Neutrophil (primary cell): ENCODE measurements around the gene ADAMTSL4.

ENCODE experiments used
- H3K27ac ChIP-seq: fragments of 200-600 bp; sonication (generic); 2 replicates; pipeline ENCODE4 v1.5.1; 2016; ENCODE audit warnings: mild to moderate bottlenecking, moderate library complexity
- H3K27me3 ChIP-seq: fragments of 200-600 bp; sonication (generic); 2 replicates; pipeline ENCODE4 v1.6.0; 2016; ENCODE audit warnings: mild to moderate bottlenecking
- H3K36me3 ChIP-seq: fragments of 200-600 bp; sonication (generic); 2 replicates; pipeline ENCODE4 v1.5.1; 2017
- H3K4me1 ChIP-seq, 2 experiments: fragments of 200-600 bp in 1 of 2; sonication (generic) in 1 of 2; 1 replicate in 1 of 2; 2 replicates in 1 of 2; pipeline versions ENCODE4 v1.5.1 to v1.6.1; 2013 to 2016; ENCODE audit warnings: low read depth in 1 of 2, low read length in 1 of 2, mild to moderate bottlenecking in 1 of 2, moderate library complexity in 1 of 2; ENCODE audit not compliant: control insufficient read depth in 1 of 2, insufficient read depth in 1 of 2
- H3K4me3 ChIP-seq, 2 experiments: fragments of 200-600 bp in 1 of 2; sonication (generic) in 1 of 2; 1 replicate in 1 of 2; 2 replicates in 1 of 2; pipeline ENCODE4 v1.5.1; 2013 to 2016; ENCODE audit warnings: low read depth in 1 of 2, low read length in 1 of 2, mild to moderate bottlenecking in 1 of 2, moderate library complexity in 1 of 2
- H3K9me3 ChIP-seq: fragments of 200-600 bp; sonication (generic); 2 replicates; pipeline ENCODE4 v1.5.1; 2016
- CTCF ChIP-seq: fragments of 200-600 bp; sonication (generic); IDR thresholded peaks from 2 replicates; pipeline ENCODE4 v1.5.1; 2016; ENCODE audit warnings: antibody characterized with exemption

Gene ADAMTSL4

GRCh38 chr1:150575518-150576366, 26.5 kb downstream of the ADAMTSL4 start:
- peaks cover 58 to 62% of the 10 kb centered on the region in 2 experiments for H3K4me1 ChIP-seq
- no peak for TF ChIP-seq CTCF
- H3K36me3 ChIP-seq = peaks cover 85% of the 10 kb centered on the region
- H3K4me3 ChIP-seq = peak overlapping the region; percentile 80 to 97
- no peaks in the 10 kb centered on the region for H3K9me3 ChIP-seq
- no peaks in the 10 kb centered on the region for H3K27me3 ChIP-seq
- H3K27ac ChIP-seq = peak overlapping the region; percentile 100

- peaks cover 79% of the 10 kb centered on the region for H3K36me3 ChIP-seq
- H3K27ac ChIP-seq = peak overlapping the region; percentile 100
- peak overlapping the region; percentile 80 to 97 for H3K4me3 ChIP-seq
- no peaks in the 10 kb centered on the region for H3K9me3 ChIP-seq
- H3K27me3 ChIP-seq = no peaks in the 10 kb centered on the region
- peaks cover 57 to 61% of the 10 kb centered on the region in 2 experiments for H3K4me1 ChIP-seq
- TF ChIP-seq CTCF = no peak
Observed at GRCh38 chr1:150576367-150576711, 27.1 kb downstream of the ADAMTSL4 start.

DNA sequence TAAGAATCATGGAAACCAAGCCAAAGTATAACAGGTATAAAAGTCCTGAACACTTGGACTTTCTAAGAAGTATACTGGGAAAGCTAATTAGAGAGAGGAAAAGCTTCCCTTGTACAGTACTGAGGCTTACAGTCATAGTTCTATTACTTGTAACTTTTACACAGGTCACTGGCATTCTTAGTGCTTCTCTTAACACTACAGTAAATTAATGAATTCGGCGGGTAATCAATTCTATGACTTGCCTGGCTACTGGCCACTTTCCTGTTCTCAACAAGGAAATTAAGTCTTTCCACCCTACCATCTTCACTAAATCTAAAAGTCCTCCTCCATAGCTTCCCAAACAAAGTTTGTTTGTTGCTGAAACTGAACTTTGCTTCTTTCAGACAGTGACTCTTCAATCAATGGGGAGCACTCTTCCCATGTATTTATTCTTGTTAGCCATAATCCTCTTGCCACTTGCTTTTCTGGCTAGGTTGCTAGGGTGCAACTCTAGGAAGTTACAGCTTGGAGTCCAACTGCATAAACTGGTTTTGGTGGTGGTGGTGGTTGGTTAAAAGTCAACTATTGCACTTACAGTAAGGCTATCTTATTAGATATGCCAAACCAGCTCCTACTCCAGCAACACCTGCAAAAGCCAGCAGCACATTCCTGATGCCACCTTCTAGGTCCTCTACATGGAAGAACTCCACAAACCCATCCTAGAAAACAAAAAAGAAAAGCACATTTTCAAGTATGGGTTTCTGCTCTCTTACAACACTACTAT, 27.8 kb downstream of the ADAMTSL4 start:
- peak overlapping the region; percentile 100 for H3K27ac ChIP-seq
- peaks cover 72% of the 10 kb centered on the region for H3K36me3 ChIP-seq
- peaks cover 55 to 59% of the 10 kb centered on the region in 2 experiments for H3K4me1 ChIP-seq
- H3K27me3 ChIP-seq = no peaks in the 10 kb centered on the region
- H3K4me3 ChIP-seq = peak overlapping the region; percentile 80 to 97
- no peaks in the 10 kb centered on the region for H3K9me3 ChIP-seq
- TF ChIP-seq CTCF = no peak

DNA sequence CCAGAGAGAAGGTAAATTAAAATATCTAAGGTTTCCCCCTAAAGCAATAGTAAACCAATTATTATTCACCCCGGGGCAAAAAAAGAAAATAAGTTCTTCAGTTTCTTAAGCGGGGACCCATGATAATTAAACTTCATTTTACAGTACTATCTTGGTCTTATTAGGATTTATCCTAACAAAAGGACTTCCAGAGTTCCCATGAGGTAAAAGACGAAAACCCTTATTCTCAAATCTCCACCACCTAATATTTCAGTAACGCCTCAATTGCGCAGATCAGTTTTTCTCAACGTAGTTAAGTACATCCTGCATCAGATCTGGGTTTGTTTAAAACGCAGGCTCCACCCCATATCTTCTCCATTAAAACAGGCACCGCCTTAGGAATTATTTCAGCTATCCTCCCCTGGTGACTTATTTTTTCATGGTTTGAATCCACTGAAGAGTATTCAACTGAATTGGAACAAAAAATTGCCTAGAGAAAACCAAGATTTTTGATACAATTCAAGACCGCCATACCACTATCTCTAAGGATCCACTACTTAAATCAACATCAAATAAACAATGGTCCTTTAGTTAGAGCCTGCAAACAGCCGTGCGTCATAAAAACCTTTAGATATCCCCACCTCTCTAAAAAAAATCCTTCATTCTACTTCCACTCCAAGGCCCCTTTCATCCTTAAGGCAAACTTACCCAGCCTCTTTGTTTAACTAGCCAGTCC, 28.5 kb downstream of the ADAMTSL4 start:
- Histone ChIP-seq H3K4me3 (peak overlapping the region; percentile 80 to 97), H3K27ac (peak overlapping the region; percentile 100), H3K27me3 (no peaks in the 10 kb centered on the region), H3K36me3 (peaks cover 65% of the 10 kb centered on the region), H3K9me3 (no peaks in the 10 kb centered on the region), H3K4me1 (peaks cover 47 to 55% of the 10 kb centered on the region in 2 experiments)
- TF ChIP-seq CTCF = no peak

GRCh38 chr1:150578272-150579109, 29.3 kb downstream of the ADAMTSL4 start:
- Histone ChIP-seq H3K9me3 (no peaks in the 10 kb centered on the region), H3K36me3 (peaks cover 57% of the 10 kb centered on the region), H3K27me3 (no peaks in the 10 kb centered on the region), H3K4me3 (peak overlapping the region; percentile 80 to 97), H3K27ac (peak overlapping the region; percentile 100), H3K4me1 (peaks cover 41 to 49% of the 10 kb centered on the region in 2 experiments)
- TF ChIP-seq CTCF = no peak
